Activated CD4-positive, alpha-beta T cell treated with anti-CD3 and anti-CD28 coated beads for 24 hours (primary cell): ENCODE data around the gene UXT.
"Not testable (repeated sequence)": the region's sequence is repeated elsewhere in the genome, so short reads cannot be mapped to it uniquely, and the experiment has no call there.

Source experiments
- DNase-seq, 2 donors: peaks; one replicate each; pipeline ENCODE4 v3.0.0-alpha.2; 2020; ENCODE audit warnings: low read depth in 2 of 2

The UXT gene

GRCh38 chrX:47658684-47659420, at the start of gene UXT:
UXT (minus strand) TSS chrX:47659180; CDS start chrX:47658927, 253 bp downstream.
- DNase-seq, result peak; percentile 85

GRCh38 chrX:47707031-47707780, 48.2 kb upstream of the UXT start:
- DNase-seq, result no peak

GRCh38 chrX:47706575-47706974, 47.6 kb upstream of the UXT start:
- no peak for DNase-seq

- no peak for DNase-seq
These were observed 45.8 kb upstream of the UXT start for GRCh38 chrX:47704736-47705135.

GRCh38 chrX:47697181-47697580, 38.2 kb upstream of the UXT start:
- DNase-seq, result no peak

GRCh38 chrX:47690175-47690574, 31.2 kb upstream of the UXT start:
- no peak for DNase-seq

- DNase-seq, result no peak
These were observed 28.3 kb upstream of the UXT start for GRCh38 chrX:47687263-47687662.

GRCh38 chrX:47683829-47684205, 24.8 kb upstream of the UXT start:
- DNase-seq, result no peak

GRCh38 chrX:47683184-47683828, 24.3 kb upstream of the UXT start:
- no peak for DNase-seq

GRCh38 chrX:47675959-47676859, 17.2 kb upstream of the UXT start:
- DNase-seq, result not testable (repeated sequence)

- DNase-seq, result no peak
These were observed 15.8 kb upstream of the UXT start for GRCh38 chrX:47674776-47675175.

GRCh38 chrX:47665797-47666196, 6.8 kb upstream of the UXT start:
- DNase-seq, result not testable (repeated sequence)

GRCh38 chrX:47664737-47665136, 5.8 kb upstream of the UXT start:
- DNase-seq, result no peak

- DNase-seq, result peak; percentile 16 to 27
These were observed 3.2 kb upstream of the UXT start for GRCh38 chrX:47662144-47662657.

GRCh38 chrX:47661539-47661938, 2.6 kb upstream of the UXT start:
- DNase-seq, result no peak

- DNase-seq, result no peak
These were observed 394 bp upstream of the UXT start for GRCh38 chrX:47659421-47659726.

- DNase-seq, result no peak
These were observed 688 bp downstream of the UXT start for GRCh38 chrX:47658301-47658683.

- DNase-seq, result no peak
These were observed 7.7 kb downstream of the UXT start for GRCh38 chrX:47651043-47651905.

- peak; percentile 73 to 77 for DNase-seq
These were observed 8.6 kb downstream of the UXT start, which contains the start of gene ELK1 for GRCh38 chrX:47650164-47651042. ELK1 (minus strand) TSS chrX:47650563; CDS start chrX:47641441, 9,122 bp downstream.

- DNase-seq, result no peak
These were observed 9.2 kb downstream of the UXT start for GRCh38 chrX:47649781-47650163.
